Activated CD4-positive, alpha-beta T cell treated with anti-CD3 and anti-CD28 coated beads, Interleukin-2, amount 50 U/mL, for 1 hour (primary cell): ENCODE data around the gene TRAF3IP1.
"Not testable (repeated sequence)": the region's sequence is repeated elsewhere in the genome, so short reads cannot be mapped to it uniquely, and the experiment has no call there.

Experiments used
- DNase-seq: peaks from one replicate; pipeline ENCODE4 v3.0.0-alpha.2; 2020

The TRAF3IP1 gene

GRCh38 chr2:238433300-238433915 is 113.1 kb downstream of the TRAF3IP1 start:
- no peak for DNase-seq

- no peak for DNase-seq
Measured at GRCh38 chr2:238433941-238434845, 113.9 kb downstream of the TRAF3IP1 start.

GRCh38 chr2:238434846-238435751 is 114.8 kb downstream of the TRAF3IP1 start:
- DNase-seq = no peak

GRCh38 chr2:238435752-238436096 is 115.4 kb downstream of the TRAF3IP1 start:
- DNase-seq = no peak

GRCh38 chr2:238438856-238439849 is 118.8 kb downstream of the TRAF3IP1 start:
- no peak for DNase-seq

GRCh38 chr2:238439917-238440316 is 119.6 kb downstream of the TRAF3IP1 start:
- no peak for DNase-seq

- no peak for DNase-seq
Measured at GRCh38 chr2:238440331-238440730, 120.0 kb downstream of the TRAF3IP1 start.

- DNase-seq = no peak
Measured at GRCh38 chr2:238440767-238441166, 120.4 kb downstream of the TRAF3IP1 start.

GRCh38 chr2:238441262-238442114 is 121.2 kb downstream of the TRAF3IP1 start:
- no peak for DNase-seq

- not testable (repeated sequence) for DNase-seq
Measured at GRCh38 chr2:238442257-238442656, 121.9 kb downstream of the TRAF3IP1 start.

GRCh38 chr2:238444242-238444641 is 123.9 kb downstream of the TRAF3IP1 start:
- no peak for DNase-seq

- no peak for DNase-seq
Measured at GRCh38 chr2:238445409-238446190, 125.3 kb downstream of the TRAF3IP1 start.

GRCh38 chr2:238446371-238446770 is 126.1 kb downstream of the TRAF3IP1 start:
- DNase-seq = no peak

- no peak for DNase-seq
Measured at GRCh38 chr2:238448031-238448955, 128.0 kb downstream of the TRAF3IP1 start.

- no peak for DNase-seq
Measured at GRCh38 chr2:238449241-238449640, 128.9 kb downstream of the TRAF3IP1 start.

- no peak for DNase-seq
Measured at GRCh38 chr2:238449909-238450417, 129.6 kb downstream of the TRAF3IP1 start.

GRCh38 chr2:238450440-238450861 is 130.1 kb downstream of the TRAF3IP1 start:
- DNase-seq = no peak
